Large intestine (tissue), 3 donors: ENCODE measurements around the gene UBASH3B. TPM values are rescaled to one million over a fixed set of nuclear protein-coding genes. Genes with fewer than 3 reads are reported as not detected.

Experiments
- DNase-seq, 2 donors: peaks; one replicate each; pipeline versions ENCODE4 v3.0.0 to v3.0.0-alpha.2; 2013
- H3K27ac ChIP-seq: one replicate; pipeline ENCODE4 v1.5.1; 2013; ENCODE audit warnings: low read length
- H3K27me3 ChIP-seq: 2 replicates; pipeline ENCODE4 v1.6.1; 2013; ENCODE audit warnings: low read length; ENCODE audit not compliant: control insufficient read depth, insufficient read depth
- H3K36me3 ChIP-seq: 2 replicates; pipeline ENCODE4 v1.6.1; 2013; ENCODE audit warnings: low read length; ENCODE audit not compliant: control insufficient read depth, insufficient read depth
- H3K4me1 ChIP-seq: one replicate; pipeline ENCODE4 v1.6.1; 2013; ENCODE audit warnings: low read length; ENCODE audit not compliant: control insufficient read depth, insufficient read depth
- H3K4me3 ChIP-seq: one replicate; pipeline ENCODE4 v1.5.1; 2013; ENCODE audit warnings: low read length
- H3K9me3 ChIP-seq: one replicate; pipeline ENCODE4 v1.6.1; 2013; ENCODE audit warnings: mild to moderate bottlenecking, low read depth, low read length, moderate library complexity; ENCODE audit not compliant: control insufficient read depth
- WGBS: methylation state at CpG from one replicate; pipeline ENCODE4 v1.1.5; 2013; ENCODE audit warnings: low lambda C conversion rate; ENCODE audit not compliant: insufficient coverage; 5-methylcytosine and 5-hydroxymethylcytosine counted together
- polyA plus RNA-seq: library from polyadenylated mRNA; unstranded; fragments of 120-200 nt; gene quantifications from one replicate; pipeline ENCODE4 v1.2.1, GENCODE V29; 2013

Gene UBASH3B
- polyA plus RNA-seq, 1 donor, result 2.8 TPM

DNA sequence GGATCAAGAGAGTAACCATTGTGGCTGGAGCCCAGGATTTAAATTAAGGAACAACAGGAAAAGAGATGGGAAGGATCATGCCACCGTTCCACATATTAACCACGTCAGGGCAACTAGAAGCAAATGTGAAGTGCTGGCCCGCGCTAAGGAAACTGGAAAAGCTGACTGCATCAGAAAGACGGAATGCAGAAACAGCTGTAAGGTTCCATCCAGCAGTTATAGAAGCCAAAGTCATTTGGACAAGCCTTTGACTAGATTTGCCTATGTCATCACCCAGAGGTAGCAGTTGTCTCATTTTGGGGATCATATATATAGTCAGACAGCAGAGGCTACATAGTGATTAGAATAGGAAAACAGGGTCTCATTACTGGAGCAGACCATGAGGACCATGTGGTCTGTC, 139.8 kb downstream of the UBASH3B start:
- Histone ChIP-seq H3K27ac (no peak overlapping the region), H3K9me3 (no peaks in the 10 kb centered on the region), H3K4me3 (no peak overlapping the region), H3K4me1 (no peaks in the 10 kb centered on the region), H3K36me3 (no peaks in the 10 kb centered on the region), H3K27me3 (no peaks in the 10 kb centered on the region)
- no CpG with 5 or more reads among the region's 5 CpGs for WGBS
- no peak for DNase-seq

DNA sequence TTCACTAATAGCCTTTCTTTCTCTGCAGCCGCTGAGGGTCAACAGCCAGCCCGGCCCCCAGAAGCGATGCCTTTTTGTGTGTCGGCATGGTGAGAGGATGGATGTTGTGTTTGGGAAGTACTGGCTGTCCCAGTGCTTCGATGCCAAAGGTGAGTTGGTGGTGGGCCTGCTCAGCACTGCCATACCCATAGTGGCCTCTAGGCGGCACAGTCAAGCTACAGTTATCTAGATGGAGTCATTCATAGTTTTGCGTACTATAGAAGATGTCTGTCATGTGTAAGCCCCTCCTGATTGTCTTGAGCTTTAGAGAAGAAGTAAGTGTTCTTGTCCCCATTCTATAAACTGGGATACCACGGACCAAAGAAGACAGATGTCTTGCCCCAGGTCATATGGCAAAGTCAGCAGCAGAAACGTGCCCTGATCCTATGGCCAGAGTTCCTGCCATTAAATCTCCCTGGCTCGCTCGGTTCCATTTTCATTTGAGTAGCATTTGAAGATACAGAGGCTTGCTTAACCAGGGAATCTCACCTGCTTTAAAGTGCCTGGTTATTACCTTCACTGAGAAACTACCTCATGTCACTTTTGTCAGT, 140.7 kb downstream of the UBASH3B start:
- H3K36me3 ChIP-seq, result no peaks in the 10 kb centered on the region

DNA sequence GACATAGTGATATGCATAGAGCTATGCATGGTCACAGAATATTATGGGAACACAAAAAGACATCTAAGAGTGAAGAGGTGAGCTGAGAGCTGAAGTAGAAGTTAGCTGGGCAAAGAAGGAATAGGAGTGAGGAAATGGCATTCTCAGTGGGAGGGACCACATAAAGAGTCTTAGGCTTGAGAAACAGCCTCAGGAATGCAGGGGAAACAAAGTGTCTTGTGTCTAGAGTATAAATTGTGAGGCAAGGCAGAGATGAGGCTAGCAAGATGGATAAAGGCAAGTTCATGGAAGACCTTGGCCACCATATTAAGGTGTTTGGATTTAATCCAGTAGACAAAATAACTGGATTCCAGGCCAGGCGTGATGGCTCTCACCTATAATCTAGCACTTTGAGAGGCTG, 142.1 kb downstream of the UBASH3B start:
- H3K36me3 ChIP-seq, result no peaks in the 10 kb centered on the region
- H3K27ac ChIP-seq, result no peak overlapping the region
- H3K27me3 ChIP-seq, result no peaks in the 10 kb centered on the region
- no peak for DNase-seq
- WGBS, result no CpG with 5 or more reads among the region's 1 CpG
- no peaks in the 10 kb centered on the region for H3K9me3 ChIP-seq
- no peaks in the 10 kb centered on the region for H3K4me1 ChIP-seq
- H3K4me3 ChIP-seq, result no peak overlapping the region

More for the DNA sequence above, 140.7 kb downstream of the UBASH3B start:
- no peaks in the 10 kb centered on the region for H3K27me3 ChIP-seq
- no peak for DNase-seq
- H3K9me3 ChIP-seq, result no peaks in the 10 kb centered on the region
- no peaks in the 10 kb centered on the region for H3K4me1 ChIP-seq
- no peak overlapping the region for H3K27ac ChIP-seq
- no peak overlapping the region for H3K4me3 ChIP-seq
- no CpG with 5 or more reads among the region's 11 CpGs for WGBS

DNA sequence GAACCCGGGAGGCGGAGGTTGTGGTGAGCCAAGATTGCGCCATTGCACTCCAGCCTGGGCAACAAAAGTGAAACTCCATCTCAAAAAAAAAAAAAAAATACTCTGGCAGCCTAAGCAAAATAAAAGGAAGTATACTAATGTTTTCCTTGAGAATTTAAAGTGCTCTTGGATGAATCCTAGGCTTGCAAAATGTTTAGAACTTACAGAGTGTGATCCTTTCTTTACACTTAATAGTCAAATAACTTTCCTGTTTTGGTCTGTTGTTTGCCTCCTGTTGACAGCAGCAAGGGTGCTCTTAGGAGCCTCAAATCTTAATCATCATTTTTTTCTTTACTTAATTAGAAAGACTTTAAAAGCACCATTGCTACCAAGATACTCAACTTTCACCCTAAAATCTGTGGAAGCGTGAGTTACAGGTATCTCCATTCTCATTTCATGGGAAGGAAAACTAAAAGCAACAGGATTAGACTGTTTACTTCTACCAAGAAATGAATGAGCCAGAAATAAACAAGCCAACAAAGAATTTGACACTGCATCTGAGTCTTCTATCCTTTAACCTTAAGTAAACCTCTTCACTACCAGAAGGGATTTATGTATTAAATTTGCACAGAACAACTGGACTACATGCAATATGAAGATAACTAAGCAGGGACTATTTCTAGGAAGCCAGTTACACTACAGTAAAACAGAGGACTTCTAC, 144.0 kb downstream of the UBASH3B start:
- DNase-seq, result no peak
- H3K4me1 ChIP-seq, result no peaks in the 10 kb centered on the region
- H3K9me3 ChIP-seq, result no peaks in the 10 kb centered on the region
- no peak overlapping the region for H3K27ac ChIP-seq
- H3K27me3 ChIP-seq, result no peaks in the 10 kb centered on the region
- no CpG with 5 or more reads among the region's 4 CpGs for WGBS
- H3K4me3 ChIP-seq, result no peak overlapping the region
- no peaks in the 10 kb centered on the region for H3K36me3 ChIP-seq

DNA sequence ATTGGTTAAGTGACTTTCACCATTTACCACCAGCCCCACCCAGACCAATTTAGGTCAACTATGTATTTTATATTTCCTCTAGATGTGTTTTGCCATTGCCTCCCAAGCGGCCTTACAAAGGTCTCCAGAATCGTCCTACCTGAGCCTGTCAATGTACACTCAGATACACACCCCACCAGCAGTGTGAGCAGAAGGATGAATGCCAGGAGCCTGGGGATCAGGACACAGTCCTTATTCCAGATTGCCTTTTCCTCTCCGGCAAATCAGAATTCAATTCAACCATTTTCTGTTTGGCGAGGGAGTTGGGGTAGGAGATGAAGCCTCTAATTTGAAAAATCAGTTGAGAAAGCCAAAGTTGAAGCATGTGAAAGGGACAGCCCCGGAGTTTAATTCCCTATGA, 147.4 kb downstream of the UBASH3B start:
- Histone ChIP-seq H3K9me3 (no peaks in the 10 kb centered on the region), H3K27me3 (no peaks in the 10 kb centered on the region), H3K27ac (no peak overlapping the region), H3K36me3 (no peaks in the 10 kb centered on the region), H3K4me3 (no peak overlapping the region), H3K4me1 (no peaks in the 10 kb centered on the region)
- WGBS, result 100% methylated on average over 1 of the region's 5 CpGs
- DNase-seq, result no peak

- H3K4me3 ChIP-seq, result no peak overlapping the region
- WGBS, result no CpG with 5 or more reads among the region's 2 CpGs
Observed at GRCh38 chr11:122803306-122803705, 147.8 kb downstream of the UBASH3B start.

DNA sequence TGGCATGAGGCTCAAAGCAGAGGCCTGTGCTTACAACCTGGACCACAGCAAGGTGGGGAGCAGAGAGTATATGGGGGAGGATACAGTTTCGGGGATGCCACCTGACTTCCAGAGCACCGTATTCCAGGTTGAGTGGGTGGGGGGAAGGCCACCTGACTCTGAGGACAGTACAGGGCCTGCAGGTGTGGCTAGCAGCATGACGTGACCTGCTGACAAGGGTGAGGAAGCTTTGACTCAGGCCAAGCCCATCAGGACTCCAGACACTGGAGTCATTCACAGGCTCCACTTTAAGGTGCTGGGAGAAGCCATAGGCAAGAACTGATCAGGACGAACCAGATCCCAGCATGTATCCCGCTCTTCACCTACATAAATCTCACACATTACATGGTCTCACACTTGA, 148.2 kb downstream of the UBASH3B start:
- H3K4me1 ChIP-seq, result no peaks in the 10 kb centered on the region
- no peak overlapping the region for H3K4me3 ChIP-seq
- no peaks in the 10 kb centered on the region for H3K9me3 ChIP-seq
- no peaks in the 10 kb centered on the region for H3K27me3 ChIP-seq
- no peak for DNase-seq
- no CpG with 5 or more reads among the region's 5 CpGs for WGBS
- H3K27ac ChIP-seq, result no peak overlapping the region
- H3K36me3 ChIP-seq, result no peaks in the 10 kb centered on the region

More at GRCh38 chr11:122803306-122803705, 147.8 kb downstream of the UBASH3B start:
- no peaks in the 10 kb centered on the region for H3K4me1 ChIP-seq
- no peaks in the 10 kb centered on the region for H3K27me3 ChIP-seq
- no peak for DNase-seq
- H3K27ac ChIP-seq, result no peak overlapping the region
- no peaks in the 10 kb centered on the region for H3K9me3 ChIP-seq
- H3K36me3 ChIP-seq, result no peaks in the 10 kb centered on the region

GRCh38 chr11:122804161-122804560, 148.6 kb downstream of the UBASH3B start:
- Histone ChIP-seq H3K27me3 (no peaks in the 10 kb centered on the region), H3K4me1 (no peaks in the 10 kb centered on the region), H3K4me3 (no peak overlapping the region), H3K36me3 (no peaks in the 10 kb centered on the region), H3K27ac (no peak overlapping the region), H3K9me3 (no peaks in the 10 kb centered on the region)
- no peak for DNase-seq
- WGBS, result no CpG with 5 or more reads among the region's 4 CpGs

GRCh38 chr11:122804796-122805195, 149.3 kb downstream of the UBASH3B start:
- DNase-seq, result no peak
- no peak overlapping the region for H3K4me3 ChIP-seq
- H3K9me3 ChIP-seq, result no peaks in the 10 kb centered on the region
- WGBS, result no CpG with 5 or more reads among the region's 6 CpGs
- no peaks in the 10 kb centered on the region for H3K4me1 ChIP-seq
- no peaks in the 10 kb centered on the region for H3K27me3 ChIP-seq
- no peak overlapping the region for H3K27ac ChIP-seq
- H3K36me3 ChIP-seq, result no peaks in the 10 kb centered on the region

DNA sequence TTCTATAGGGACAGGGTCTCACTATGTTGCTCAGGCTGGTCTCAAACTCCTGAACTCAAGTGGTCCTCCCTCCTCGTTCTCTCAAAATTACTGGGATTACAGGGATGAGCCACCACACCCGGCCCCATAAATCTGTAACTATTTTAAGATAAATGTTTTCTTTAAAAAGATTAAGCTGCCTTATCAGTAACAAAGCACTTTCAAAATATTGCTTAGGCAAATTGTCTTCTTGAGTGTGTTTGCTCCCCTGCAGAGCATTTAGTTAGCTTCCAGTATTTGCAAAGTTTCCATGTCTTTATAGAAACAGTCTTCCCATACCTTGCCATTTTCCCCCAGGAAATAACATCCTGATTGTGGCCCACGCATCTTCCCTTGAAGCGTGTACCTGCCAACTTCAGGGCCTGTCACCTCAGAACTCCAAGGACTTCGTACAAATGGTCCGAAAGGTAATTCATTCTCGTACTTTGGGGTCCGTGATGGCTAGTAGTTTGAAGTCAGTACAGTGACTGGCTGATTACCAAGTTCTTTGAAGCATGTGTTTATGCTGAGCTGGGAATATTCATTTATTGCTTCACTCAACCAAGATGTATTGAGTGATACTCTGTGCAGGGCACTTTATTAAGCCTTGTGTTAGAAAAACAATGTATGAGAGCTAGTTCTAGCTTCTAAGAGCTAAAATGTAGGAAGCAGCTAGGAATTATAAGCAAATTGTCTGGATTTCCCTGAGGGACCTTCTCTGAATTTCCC, 152.4 kb downstream of the UBASH3B start:
- Histone ChIP-seq H3K27me3 (no peaks in the 10 kb centered on the region), H3K27ac (no peak overlapping the region), H3K4me3 (no peak overlapping the region), H3K36me3 (no peaks in the 10 kb centered on the region), H3K4me1 (no peaks in the 10 kb centered on the region), H3K9me3 (no peaks in the 10 kb centered on the region)
- no peak for DNase-seq
- 80% methylated on average over 1 of the region's 8 CpGs for WGBS
